Stomach (tissue), 4 donors: Measurements from ENCODE around the gene DHRSX.

Experiments
- CTCF ChIP-seq, 7 experiments: fragments of 450-650 bp in 4 of 7; fragments of 200-600 bp in 3 of 7; sonication (generic) in 3 of 7; IDR thresholded peaks; one replicate each; pipeline ENCODE4 v1.5.1; 2016 to 2019; ENCODE audit warnings: antibody characterized with exemption in 7 of 7, control low read depth in 2 of 7, mild to moderate bottlenecking in 1 of 7
- EP300 ChIP-seq: sonication (generic); formaldehyde crosslinking; IDR thresholded peaks from one replicate; pipeline ENCODE4 v1.6.1; 2017; ENCODE audit warnings: antibody characterized with exemption
- POLR2A ChIP-seq, 4 donors: fragments of 450-650 bp; IDR thresholded peaks; one replicate each; pipeline ENCODE4 v1.6.1; 2016; ENCODE audit warnings: antibody characterized with exemption in 4 of 4, control low read depth in 2 of 4, mild to moderate bottlenecking in 1 of 4, moderate library complexity in 1 of 4
- POLR2AphosphoS5 ChIP-seq, 3 donors: sonication (generic); formaldehyde crosslinking; IDR thresholded peaks; one replicate each; pipeline ENCODE4 v1.6.1; 2016; ENCODE audit warnings: antibody characterized with exemption in 3 of 3

GRCh38 chrX:2479420-2479780, 21.4 kb downstream of the DHRSX start:
- no peak for TF ChIP-seq CTCF (IDR thresholded peaks at IDR 0.05)
- no peak for TF ChIP-seq EP300
- no peak for TF ChIP-seq POLR2AphosphoS5 (IDR thresholded peaks at IDR 0.05)
- no peak for TF ChIP-seq POLR2A (IDR thresholded peaks at IDR 0.05)
